Testis (tissue), 3 donors: ENCODE data around the gene TULP4. TPM values are rescaled to one million over a fixed set of nuclear protein-coding genes. Genes with fewer than 3 reads are reported as not detected.
"Not testable (repeated sequence)": the region's sequence is repeated elsewhere in the genome, so short reads cannot be mapped to it uniquely, and the experiment has no call there.

Experiments used
- DNase-seq: peaks from one replicate; pipeline ENCODE4 v3.0.0-alpha.2; 2019
- H3K27ac ChIP-seq, 2 donors: fragments of 200-600 bp; sonication (generic); one replicate each; pipeline ENCODE4 v1.5.1; 2019
- H3K27me3 ChIP-seq: fragments of 200-600 bp; sonication (generic); one replicate; pipeline ENCODE4 v1.5.1; 2019
- H3K36me3 ChIP-seq: fragments of 200-600 bp; sonication (generic); one replicate; pipeline ENCODE4 v1.5.1; 2017; ENCODE audit warnings: low read depth; ENCODE audit errors: missing control alignments
- H3K4me1 ChIP-seq: fragments of 200-600 bp; sonication (generic); one replicate; pipeline ENCODE4 v1.5.1; 2019
- H3K4me3 ChIP-seq, 2 donors: fragments of 200-600 bp; sonication (generic); one replicate each; pipeline ENCODE4 v1.5.1; 2017 to 2019
- H3K9me3 ChIP-seq: fragments of 200-600 bp; sonication (generic); one replicate; pipeline ENCODE4 v1.5.1; 2017
- POLR2A ChIP-seq: fragments of 450-650 bp; IDR thresholded peaks from one replicate; pipeline ENCODE4 v1.6.1; 2017; ENCODE audit warnings: antibody characterized with exemption, mild to moderate bottlenecking, moderate library complexity
- WGBS, 2 donors: methylation state at CpG; one replicate each; pipeline ENCODE4 v1.1.5; 2018; 5-methylcytosine and 5-hydroxymethylcytosine counted together
- intact Hi-C: fragments of 100-400 bp; cut with DNase I; formaldehyde crosslinking; loops from one replicate; pipeline ENCODE4 v1.15.1; 2023; ENCODE audit warnings: low total_unique reads
- polyA plus RNA-seq: library from polyadenylated mRNA; stranded (reverse); fragments of 350-450 nt; fragmentation: Illumina TruSeq; extraction: RNeasy Lipid Tissue Mini Kit (QIAGEN cat#74804); gene quantifications from one replicate; pipeline ENCODE4 v1.2.3, GENCODE V29; 2014; ENCODE audit warnings: low read depth, low replicate concordance; ENCODE audit not compliant: insufficient read depth
- total RNA-seq, 2 donors: library from RNA; depleted of rRNA; stranded (reverse); fragments of >200 nt; gene quantifications; one replicate each; pipeline ENCODE4 v1.2.3, GENCODE V29; 2016
- TF ChIP-seq, protein P1 (sequence below), 3 experiments: fragments of 450-650 bp in 2 of 3; fragments of 200-600 bp in 1 of 3; sonication (generic) in 1 of 3; IDR thresholded peaks; one replicate each; pipeline ENCODE4 v1.5.1; 2016 to 2019; ENCODE audit warnings: antibody characterized with exemption in 3 of 3, mild to moderate bottlenecking in 2 of 3, moderate library complexity in 1 of 3

Gene TULP4
- total and polyA plus RNA-seq, 3 donors from 2014 or later: 18.0 to 211 (median 116) TPM

GRCh38 chr6:158397578-158397977 lies 85.3 kb downstream of the TULP4 start:
- intact Hi-C loops: no loop called here
- no peaks in the 10 kb centered on the region for H3K36me3 ChIP-seq
- H3K27me3 ChIP-seq: no peaks in the 10 kb centered on the region
- no peaks in the 10 kb centered on the region for H3K4me1 ChIP-seq
- no peak overlapping the region for H3K27ac ChIP-seq
- H3K4me3 ChIP-seq: no peak overlapping the region
- no peak for DNase-seq
- no peak for TF ChIP-seq POLR2A
- TF ChIP-seq, protein P1, sequence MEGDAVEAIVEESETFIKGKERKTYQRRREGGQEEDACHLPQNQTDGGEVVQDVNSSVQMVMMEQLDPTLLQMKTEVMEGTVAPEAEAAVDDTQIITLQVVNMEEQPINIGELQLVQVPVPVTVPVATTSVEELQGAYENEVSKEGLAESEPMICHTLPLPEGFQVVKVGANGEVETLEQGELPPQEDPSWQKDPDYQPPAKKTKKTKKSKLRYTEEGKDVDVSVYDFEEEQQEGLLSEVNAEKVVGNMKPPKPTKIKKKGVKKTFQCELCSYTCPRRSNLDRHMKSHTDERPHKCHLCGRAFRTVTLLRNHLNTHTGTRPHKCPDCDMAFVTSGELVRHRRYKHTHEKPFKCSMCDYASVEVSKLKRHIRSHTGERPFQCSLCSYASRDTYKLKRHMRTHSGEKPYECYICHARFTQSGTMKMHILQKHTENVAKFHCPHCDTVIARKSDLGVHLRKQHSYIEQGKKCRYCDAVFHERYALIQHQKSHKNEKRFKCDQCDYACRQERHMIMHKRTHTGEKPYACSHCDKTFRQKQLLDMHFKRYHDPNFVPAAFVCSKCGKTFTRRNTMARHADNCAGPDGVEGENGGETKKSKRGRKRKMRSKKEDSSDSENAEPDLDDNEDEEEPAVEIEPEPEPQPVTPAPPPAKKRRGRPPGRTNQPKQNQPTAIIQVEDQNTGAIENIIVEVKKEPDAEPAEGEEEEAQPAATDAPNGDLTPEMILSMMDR (IDR thresholded peaks at IDR 0.05): no peak
- no peaks in the 10 kb centered on the region for H3K9me3 ChIP-seq
- 66 to 79% methylated on average over 4 of the region's 4 CpGs for WGBS, 2 donors

- H3K36me3 ChIP-seq: no peaks in the 10 kb centered on the region
- intact Hi-C loops: no loop called here
- TF ChIP-seq, protein P1 (IDR thresholded peaks at IDR 0.05): no peak
- TF ChIP-seq POLR2A: no peak
- no peak overlapping the region for H3K27ac ChIP-seq
- WGBS, 2 donors: 63 to 76% methylated on average over 3 of the region's 3 CpGs
- no peaks in the 10 kb centered on the region for H3K9me3 ChIP-seq
- H3K27me3 ChIP-seq: no peaks in the 10 kb centered on the region
- no peak overlapping the region for H3K4me3 ChIP-seq
- no peaks in the 10 kb centered on the region for H3K4me1 ChIP-seq
- DNase-seq: no peak
Observed at GRCh38 chr6:158398252-158399024, 86.2 kb downstream of the TULP4 start.

- Histone ChIP-seq H3K27me3 (no peaks in the 10 kb centered on the region), H3K4me1 (no peaks in the 10 kb centered on the region), H3K4me3 (no peak overlapping the region), H3K27ac (no peak overlapping the region), H3K36me3 (no peaks in the 10 kb centered on the region), H3K9me3 (no peaks in the 10 kb centered on the region)
- 89 to 93% methylated on average over 3 of the region's 3 CpGs for WGBS, 2 donors
- TF ChIP-seq POLR2A: no peak
- TF ChIP-seq, protein P1 (IDR thresholded peaks at IDR 0.05): no peak
- intact Hi-C loops: no loop called here
- no peak for DNase-seq
Observed at GRCh38 chr6:158399040-158399700, 86.9 kb downstream of the TULP4 start.

DNA sequence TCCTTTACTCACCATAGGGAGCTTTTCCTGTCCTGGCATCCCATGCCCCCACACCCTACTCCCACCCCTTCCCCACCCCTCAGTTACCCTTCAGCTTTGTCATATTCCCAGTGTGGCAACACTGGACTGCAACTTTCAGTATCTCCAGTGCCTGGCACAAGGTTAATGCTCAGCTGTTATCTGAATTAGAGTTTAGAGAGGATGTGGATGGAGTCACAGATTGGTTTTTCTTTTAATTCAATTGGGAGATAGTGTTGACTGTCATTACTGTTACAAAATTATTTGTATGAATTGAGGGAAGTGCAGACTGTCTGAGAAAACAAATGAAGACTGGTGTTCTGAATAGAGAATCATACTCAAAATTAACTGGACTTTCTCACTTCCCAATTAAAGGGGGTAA lies 89.9 kb downstream of the TULP4 start:
- no peak for DNase-seq
- Histone ChIP-seq H3K36me3 (no peaks in the 10 kb centered on the region), H3K9me3 (no peaks in the 10 kb centered on the region), H3K27ac (no peak overlapping the region), H3K4me1 (no peaks in the 10 kb centered on the region), H3K27me3 (no peaks in the 10 kb centered on the region), H3K4me3 (no peak overlapping the region)
- intact Hi-C loops: no loop called here
- TF ChIP-seq POLR2A: no peak
- TF ChIP-seq, protein P1 (IDR thresholded peaks at IDR 0.05): no peak

GRCh38 chr6:158405321-158405831 lies 93.1 kb downstream of the TULP4 start:
- H3K4me1 ChIP-seq, DNase-seq, H3K36me3 ChIP-seq, H3K27me3 ChIP-seq, H3K4me3 ChIP-seq, H3K27ac ChIP-seq, H3K9me3 ChIP-seq, intact Hi-C loops: not testable (repeated sequence)
- 72 to 78% methylated on average over 12 of the region's 12 CpGs for WGBS, 2 donors
